HG03108 (cell line): Measurements from ENCODE around the gene SPARCL1.
"Not testable (repeated sequence)": the region's sequence is repeated elsewhere in the genome, so short reads cannot be mapped to it uniquely, and the experiment has no call there.

Source experiments
- ATAC-seq: cut with Tn5 transposase; IDR thresholded peaks from one replicate; pipeline ENCODE4 v1.9.1; 2021; ENCODE audit warnings: moderate library complexity; ENCODE audit not compliant: unreplicated experiment

Gene SPARCL1

DNA sequence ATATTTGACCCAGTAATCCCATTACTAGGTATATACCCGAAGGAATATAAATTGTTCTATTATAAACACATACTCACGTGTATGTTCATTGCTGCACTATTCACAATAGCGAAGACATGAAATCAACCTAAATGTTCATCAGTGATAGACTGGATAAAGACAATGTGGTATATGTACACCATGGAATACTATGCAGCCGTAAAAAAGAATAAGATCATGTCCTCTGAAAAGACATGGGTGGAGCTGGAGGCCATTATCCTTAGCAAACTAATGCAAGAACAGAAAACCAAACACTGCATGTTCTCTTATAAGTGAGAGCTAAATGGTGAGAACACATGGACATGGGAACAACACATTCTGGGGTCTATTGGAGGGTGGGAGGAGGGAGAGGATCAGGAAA lies 70.3 kb downstream of the SPARCL1 start:
- no peak for ATAC-seq

DNA sequence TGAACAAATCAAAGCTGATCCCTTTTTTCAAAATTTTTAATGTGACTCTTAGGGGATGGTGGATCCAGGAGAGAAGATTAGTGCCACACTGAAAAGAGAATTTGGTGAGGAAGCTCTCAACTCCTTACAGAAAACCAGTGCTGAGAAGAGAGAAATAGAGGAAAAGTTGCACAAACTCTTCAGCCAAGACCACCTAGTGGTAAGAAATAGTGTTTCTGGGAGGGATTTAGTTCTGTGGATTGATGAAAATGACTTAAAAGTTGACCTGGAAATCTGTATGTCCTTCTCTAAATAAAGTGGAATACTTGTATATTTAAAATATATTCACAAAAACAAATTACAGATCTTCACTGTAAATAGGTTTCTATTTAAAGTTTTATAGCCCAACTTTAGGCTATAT lies 77.6 kb downstream of the SPARCL1 start:
- no peak for ATAC-seq

DNA sequence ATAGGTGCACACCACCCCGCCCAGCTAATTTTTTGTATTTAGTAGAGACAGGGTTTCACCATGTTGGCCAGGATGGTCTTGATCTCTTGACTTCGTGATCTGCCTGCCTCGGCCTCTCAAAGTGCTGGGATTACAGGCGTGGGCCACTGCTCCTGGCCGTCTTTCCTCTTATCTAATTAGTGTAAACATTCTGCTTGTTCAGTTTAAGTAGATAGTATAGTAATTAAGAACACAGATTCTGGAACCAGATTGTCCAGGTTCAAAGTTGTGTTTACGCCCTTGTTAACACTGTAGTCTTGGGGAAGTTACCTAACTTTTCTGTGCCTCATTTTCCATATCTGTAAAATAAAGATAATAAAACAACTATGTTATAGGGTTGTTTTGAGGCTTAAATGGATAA lies 82.8 kb downstream of the SPARCL1 start:
- ATAC-seq = not testable (repeated sequence)

DNA sequence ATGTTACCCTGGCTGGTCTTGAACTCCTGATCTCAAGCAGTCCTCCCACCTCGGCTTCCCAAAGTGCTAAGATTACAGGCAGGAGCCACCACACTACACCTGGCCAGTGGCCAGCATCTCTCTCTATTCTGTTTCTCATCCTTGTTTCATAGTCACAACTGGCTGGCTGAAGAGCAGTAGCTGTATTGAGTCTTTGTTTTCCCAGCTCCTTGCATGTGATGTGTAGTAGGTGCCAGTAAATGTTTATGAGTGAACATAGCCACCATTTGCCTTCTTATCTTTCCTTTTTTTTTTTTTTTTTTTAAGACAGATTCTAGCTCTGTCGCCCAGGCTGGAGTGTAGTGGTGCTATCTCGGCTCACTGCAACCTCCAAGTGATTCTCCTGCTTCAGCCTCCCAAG lies 83.2 kb downstream of the SPARCL1 start:
- ATAC-seq = no peak

DNA sequence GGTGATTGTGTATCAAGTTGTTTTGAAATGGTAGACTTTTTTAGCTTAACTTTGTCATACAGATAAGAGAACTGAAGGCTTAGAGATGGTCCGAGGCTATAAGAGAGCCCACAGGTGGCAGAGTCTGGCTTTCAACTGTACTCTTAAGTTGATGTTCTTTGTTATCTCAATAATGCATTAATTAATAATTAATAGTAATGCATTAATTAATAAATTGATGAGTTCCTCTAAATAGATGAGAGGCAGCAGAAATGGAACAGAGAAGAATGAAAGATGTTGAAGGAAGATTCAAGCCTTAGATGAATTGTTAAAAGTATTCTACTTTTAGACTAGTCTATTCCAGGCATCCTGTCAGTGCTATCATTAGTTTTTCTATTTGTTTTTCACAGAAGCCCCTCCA lies 84.4 kb downstream of the SPARCL1 start:
- ATAC-seq = no peak

DNA sequence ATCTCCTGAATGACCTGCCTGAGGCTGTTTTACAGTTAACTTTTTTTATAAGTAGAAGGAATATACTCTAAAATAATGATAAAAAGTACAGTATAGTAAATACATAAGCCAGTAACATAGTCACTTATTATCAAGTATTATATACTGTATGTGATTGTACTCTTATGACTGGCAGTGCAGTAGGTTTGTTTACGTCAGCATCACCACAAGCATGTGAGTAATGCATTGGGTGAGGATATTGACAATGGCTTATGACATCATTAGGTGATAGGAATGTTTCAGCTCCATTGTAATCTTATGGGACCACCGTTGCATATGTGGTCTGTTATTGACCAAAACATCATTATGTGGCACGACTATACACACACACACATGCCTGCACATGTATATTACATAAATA lies 86.3 kb downstream of the SPARCL1 start:
- no peak for ATAC-seq

DNA sequence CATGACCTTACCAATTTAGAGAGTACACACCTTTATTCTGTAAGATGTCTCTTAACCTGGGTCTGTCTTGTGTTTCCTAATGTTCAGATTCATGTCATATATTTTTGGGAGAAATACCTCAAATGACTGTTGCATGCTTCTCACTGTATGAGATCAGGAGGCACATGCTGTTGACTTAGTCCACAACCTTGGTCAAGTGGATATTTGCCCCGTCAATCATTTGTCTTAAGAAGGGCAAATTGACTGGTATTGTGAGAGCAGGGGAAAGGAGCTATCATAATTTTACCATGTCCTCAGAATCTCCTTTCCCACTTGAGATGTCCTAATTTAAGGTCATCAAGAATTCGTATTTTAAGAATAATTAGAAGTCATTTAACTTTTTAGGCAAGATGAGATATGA lies 95.8 kb downstream of the SPARCL1 start:
- ATAC-seq = no peak

DNA sequence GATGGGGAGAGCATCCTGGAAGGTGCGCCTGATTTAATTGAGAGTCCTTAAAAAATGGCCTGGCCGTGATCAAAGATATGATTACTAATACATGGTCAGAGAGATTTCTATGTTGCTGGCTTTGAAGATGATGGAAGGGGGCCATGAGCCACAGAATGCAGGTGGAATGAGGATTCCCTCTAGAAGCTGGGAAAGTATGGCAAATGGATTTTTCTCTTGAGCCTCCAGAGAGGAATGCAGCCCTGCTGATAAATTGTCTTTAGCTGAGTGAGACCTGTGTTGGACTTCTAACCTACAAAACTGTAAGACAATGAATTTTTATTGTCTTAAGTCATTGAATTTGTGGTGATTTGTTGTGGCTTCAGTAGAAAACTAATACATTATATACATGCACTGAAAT lies 99.1 kb downstream of the SPARCL1 start:
- no peak for ATAC-seq

DNA sequence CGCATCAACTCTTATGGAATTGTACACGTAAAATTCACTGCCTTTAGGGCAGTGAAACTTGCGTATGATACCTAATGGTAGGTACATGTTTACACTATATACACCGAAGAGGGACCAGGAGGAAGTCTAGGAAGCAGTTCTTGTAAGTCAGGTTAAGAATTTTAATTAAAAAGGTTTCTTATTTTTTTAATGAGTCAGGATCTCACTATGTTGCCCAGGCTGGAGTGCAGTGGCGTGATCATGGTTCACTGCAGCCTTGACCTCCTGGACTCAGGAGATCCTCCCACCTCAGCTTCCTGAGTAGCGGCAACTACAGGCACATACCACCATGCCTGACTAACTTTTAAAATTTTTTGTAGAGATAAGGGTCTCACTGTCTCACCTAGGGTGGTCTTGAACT lies 100.2 kb downstream of the SPARCL1 start:
- ATAC-seq = no peak

DNA sequence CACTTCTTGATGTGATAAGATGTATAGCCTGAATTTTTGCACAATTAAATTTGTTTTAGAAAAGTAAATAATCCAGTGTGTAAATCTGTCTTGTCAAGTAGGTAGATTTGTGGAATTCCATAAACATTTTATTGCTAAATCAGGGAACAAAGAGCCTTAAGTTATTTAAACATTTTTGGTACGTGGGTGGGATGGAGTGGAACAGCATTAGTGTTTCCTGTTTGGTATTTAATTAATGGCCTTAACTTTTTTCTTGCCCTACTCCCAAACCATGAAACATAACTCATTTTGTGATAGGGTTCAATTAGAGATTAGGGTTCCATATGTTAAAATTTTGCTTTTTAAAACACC lies 101.7 kb downstream of the SPARCL1 start:
- ATAC-seq = no peak

DNA sequence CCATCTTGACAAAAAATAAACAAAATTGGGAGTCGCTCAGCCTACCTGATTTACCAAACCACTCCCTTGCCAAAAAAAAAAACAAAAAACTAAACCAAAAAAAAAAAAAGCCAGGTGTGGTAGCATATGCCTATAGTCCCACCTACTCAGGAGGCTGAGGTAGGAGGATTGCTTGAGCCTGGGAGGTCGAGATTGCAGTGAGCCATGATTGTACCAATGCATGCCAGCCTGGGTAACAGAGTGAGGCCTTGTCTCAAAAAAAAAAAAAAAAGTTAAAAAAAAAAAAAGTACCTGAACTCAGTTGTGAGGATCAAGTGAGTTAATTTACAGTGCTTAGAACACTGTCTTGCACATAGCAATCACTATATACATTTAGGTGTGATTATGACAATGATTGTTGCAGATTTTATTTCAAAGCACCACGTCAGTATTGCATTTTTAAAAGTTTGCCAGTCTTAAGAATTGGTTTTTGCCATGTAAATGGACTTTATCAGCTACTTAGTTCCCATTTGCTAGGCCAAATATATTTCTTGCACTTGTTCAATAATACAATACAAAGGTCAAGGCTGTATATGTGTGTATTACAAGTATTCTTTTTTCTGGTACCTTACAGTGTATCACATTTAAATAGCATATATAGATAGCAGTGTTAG lies 102.2 kb downstream of the SPARCL1 start:
- ATAC-seq = no peak

DNA sequence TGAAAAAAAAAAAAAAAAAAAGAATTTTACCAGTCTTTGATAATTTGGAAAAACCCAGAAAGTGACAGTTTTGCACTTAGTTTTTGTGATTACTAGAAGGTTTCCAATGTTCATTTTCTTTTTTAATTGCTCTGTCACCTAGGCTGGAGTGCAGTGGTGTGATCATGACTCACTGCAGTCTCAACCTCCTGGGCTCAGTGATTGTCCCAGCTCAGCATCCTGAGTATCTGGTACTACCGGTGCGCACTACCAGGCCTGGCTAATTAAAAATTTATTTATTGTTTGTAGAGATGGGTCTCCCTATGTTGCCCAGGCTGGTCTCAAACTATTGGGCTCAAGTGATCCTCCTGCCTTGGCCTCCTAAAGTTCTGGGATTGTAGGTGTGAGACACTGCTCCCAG lies 103.5 kb downstream of the SPARCL1 start:
- ATAC-seq = no peak

DNA sequence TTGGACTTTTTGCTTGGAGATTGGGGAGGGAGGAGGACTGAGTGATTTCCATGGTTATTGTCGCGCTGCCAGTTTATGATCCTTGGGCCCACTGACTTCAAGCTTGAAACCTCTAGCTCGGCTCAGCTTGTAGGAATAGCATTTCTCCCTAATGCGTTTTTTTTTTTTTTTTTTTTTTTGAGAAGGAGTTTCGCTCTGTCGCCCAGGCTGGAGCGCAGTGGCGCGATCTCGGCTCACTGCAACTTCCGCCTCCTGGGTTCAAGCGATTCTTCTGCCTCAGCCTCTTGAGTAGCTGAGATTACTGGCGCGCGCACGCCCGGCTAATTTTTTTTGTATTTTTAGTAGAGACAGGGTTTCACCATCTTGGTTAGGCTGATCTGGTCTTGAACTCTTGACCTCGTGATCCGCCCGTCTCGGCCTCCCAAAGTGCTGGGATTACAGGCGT lies 105.1 kb downstream of the SPARCL1 start:
- ATAC-seq = not testable (repeated sequence)
